ENCODE results near the gene PPARG.

PPARG gene

DNA sequence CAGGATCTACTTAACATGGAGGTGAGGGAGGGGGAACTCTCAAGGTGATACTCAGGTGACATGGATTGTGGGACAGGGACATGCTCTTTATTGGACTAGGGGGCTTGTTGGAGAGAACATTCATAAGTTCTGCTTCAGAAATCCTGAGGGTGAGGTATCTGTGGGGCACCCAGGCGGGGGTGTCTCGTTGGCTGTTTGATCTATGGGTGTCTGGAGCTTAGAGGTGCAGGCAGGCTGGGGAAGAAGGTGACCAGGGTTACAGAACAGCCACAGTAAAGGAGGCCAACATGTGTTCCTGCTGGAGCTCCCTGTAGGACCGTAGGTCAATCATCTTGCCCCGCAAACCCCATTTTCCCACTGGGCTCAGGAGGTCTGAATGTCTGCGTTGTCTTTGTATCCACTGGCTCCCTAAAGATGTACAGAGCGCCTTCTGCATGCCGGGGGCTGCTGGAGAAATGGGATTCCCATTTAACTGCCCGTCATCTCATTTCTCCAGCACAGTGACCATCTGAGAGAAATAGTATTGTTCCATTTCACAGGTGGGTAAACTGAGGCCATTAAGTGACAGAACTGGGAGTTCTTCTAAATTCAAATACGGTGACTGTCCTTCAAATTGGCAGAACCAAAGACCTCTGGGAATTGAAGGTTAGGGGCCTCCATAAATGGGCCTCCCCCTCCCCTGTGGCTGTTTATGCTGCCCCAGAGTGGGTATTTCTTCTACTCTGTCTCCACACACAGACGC, 155.1 kb downstream of the PPARG start:
- Histone ChIP-seq H3K27me3 (ENCODE audit: insufficient read depth, low read length) (no peaks in the 10 kb centered on the region), H3K79me2 (ENCODE audit: insufficient read depth, low read length) (no peaks in the 10 kb centered on the region), H3K4me2 (ENCODE audit: low read length) (no peak overlapping the region), H3K36me3 (ENCODE audit: insufficient read depth, low read length) (no peaks in the 10 kb centered on the region), H3K9me3 (ENCODE audit: low read length) (no peaks in the 10 kb centered on the region), H3K9me2 (ENCODE audit: low read depth, low read length) (no peaks in the 10 kb centered on the region), H2AFZ (ENCODE audit: low read length) (no peak overlapping the region), H4K20me1 (ENCODE audit: insufficient read depth, low read length) (no peaks in the 10 kb centered on the region), H3K9ac (ENCODE audit: low read length) (no peak overlapping the region), H3K27ac (ENCODE audit: low read depth, low read length, poor library complexity, severe bottlenecking) (no peak overlapping the region), H3F3A (ENCODE audit: insufficient read depth, low read length) (no peaks in the 10 kb centered on the region), H3K4me1 (ENCODE audit: insufficient read depth, low read length, severe bottlenecking) (no peaks in the 10 kb centered on the region), H3K4me3 (ENCODE audit: low read depth, low read length, poor library complexity, severe bottlenecking) (no peak overlapping the region)
- no peak for TF ChIP-seq EZH2 (IDR thresholded peaks at IDR 0.05; ENCODE audit: borderline replicate concordance, low read length)
- TF ChIP-seq, protein P1, sequence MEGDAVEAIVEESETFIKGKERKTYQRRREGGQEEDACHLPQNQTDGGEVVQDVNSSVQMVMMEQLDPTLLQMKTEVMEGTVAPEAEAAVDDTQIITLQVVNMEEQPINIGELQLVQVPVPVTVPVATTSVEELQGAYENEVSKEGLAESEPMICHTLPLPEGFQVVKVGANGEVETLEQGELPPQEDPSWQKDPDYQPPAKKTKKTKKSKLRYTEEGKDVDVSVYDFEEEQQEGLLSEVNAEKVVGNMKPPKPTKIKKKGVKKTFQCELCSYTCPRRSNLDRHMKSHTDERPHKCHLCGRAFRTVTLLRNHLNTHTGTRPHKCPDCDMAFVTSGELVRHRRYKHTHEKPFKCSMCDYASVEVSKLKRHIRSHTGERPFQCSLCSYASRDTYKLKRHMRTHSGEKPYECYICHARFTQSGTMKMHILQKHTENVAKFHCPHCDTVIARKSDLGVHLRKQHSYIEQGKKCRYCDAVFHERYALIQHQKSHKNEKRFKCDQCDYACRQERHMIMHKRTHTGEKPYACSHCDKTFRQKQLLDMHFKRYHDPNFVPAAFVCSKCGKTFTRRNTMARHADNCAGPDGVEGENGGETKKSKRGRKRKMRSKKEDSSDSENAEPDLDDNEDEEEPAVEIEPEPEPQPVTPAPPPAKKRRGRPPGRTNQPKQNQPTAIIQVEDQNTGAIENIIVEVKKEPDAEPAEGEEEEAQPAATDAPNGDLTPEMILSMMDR (IDR thresholded peaks at IDR 0.05; ENCODE audit: low read length), result no peak

DNA sequence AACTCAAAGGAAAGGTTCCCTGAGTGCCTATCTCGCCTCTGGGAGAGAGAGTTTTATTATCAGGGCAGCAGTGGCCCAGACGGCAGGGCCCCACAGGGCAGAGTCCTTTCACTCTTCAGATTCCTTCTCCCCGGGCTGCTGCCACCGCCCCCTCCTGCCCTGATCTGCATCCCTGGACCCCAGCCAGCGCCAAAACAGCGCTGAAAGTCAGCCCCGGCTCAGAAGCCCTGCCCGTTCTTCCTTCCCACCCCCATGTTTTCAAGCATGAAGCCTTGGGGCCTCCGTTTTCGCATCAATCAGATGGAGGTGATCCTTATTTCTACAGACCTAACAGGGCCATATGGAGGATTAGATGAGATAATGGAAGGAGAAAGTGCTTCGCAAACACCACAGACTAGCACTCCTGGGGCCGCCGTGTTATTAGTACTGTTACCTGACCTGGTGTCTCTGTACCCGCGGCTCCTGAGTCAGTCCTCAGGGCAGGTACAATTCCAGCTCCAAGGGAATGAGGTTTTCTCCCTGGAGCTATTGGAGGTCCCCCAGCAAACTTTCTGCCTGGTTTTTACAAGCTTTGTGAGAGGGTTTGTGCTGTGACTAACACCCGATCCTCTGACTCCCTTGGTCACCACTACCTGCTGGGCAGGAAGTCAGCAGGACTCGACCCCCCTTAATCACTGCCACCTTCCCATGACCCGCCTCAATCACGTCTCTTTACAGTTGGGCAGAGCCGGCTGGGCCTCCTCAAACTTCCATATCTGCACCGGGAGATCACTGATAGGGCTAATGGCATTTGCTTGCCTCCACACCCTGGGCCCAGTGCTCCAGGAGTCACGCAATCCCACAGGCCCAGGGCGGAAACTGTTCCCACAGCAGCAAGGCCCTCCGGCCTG, 156.0 kb downstream of the PPARG start:
- H3F3A ChIP-seq (ENCODE audit: insufficient read depth, low read length), result no peaks in the 10 kb centered on the region
- no peaks in the 10 kb centered on the region for H3K79me2 ChIP-seq (ENCODE audit: insufficient read depth, low read length)
- no peaks in the 10 kb centered on the region for H3K9me2 ChIP-seq (ENCODE audit: low read depth, low read length)
- no peak overlapping the region for H3K9ac ChIP-seq (ENCODE audit: low read length)
- H3K27me3 ChIP-seq (ENCODE audit: insufficient read depth, low read length), result no peaks in the 10 kb centered on the region
- no peaks in the 10 kb centered on the region for H3K9me3 ChIP-seq (ENCODE audit: low read length)
- no peak overlapping the region for H3K4me3 ChIP-seq (ENCODE audit: low read depth, low read length, poor library complexity, severe bottlenecking)
- no peak overlapping the region for H3K4me2 ChIP-seq (ENCODE audit: low read length)
- H4K20me1 ChIP-seq (ENCODE audit: insufficient read depth, low read length), result no peaks in the 10 kb centered on the region
- no peak overlapping the region for H2AFZ ChIP-seq (ENCODE audit: low read length)
- H3K4me1 ChIP-seq (ENCODE audit: insufficient read depth, low read length, severe bottlenecking), result no peaks in the 10 kb centered on the region
- TF ChIP-seq EZH2 (IDR thresholded peaks at IDR 0.05; ENCODE audit: borderline replicate concordance, low read length), result no peak
- TF ChIP-seq, protein P1 (IDR thresholded peaks at IDR 0.05; ENCODE audit: low read length), result no peak
- no peak overlapping the region for H3K27ac ChIP-seq (ENCODE audit: low read depth, low read length, poor library complexity, severe bottlenecking)
- H3K36me3 ChIP-seq (ENCODE audit: insufficient read depth, low read length), result no peaks in the 10 kb centered on the region

DNA sequence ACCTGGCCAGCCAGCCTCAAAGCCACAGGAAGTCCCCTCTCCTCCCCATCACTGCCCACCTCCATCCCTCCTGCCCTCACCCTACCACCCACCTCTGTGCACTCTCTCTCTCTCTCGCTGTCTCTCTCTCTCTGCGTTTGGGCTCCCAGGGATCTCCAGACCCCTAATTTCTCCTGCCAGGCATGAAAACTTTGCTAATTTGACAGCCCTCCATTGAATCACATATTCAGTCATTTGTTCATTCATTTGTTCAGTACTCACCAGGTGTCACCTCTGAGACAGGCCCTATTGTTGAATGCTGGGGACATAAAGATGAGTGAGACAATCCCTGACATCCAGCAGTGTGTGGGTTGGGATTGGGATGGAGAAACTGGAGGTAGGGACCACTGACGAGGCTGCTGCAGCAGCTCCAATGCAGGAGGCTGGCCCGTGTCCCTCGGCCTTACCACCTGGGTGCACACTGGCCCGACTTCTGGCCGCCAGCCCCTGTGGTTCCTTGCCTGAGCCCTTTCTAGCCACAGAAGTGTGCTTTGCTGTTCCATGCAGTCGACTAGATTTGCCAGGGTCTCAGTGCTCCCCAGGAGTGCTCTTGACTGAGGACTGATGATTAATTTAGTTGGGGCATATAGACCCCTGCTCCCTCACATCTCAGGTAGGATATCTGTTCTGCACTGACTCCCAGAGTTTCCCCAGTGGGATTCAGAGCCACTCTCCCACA, 156.8 kb downstream of the PPARG start:
- H3F3A ChIP-seq (ENCODE audit: insufficient read depth, low read length), result no peaks in the 10 kb centered on the region
- H3K9me2 ChIP-seq (ENCODE audit: low read depth, low read length), result no peaks in the 10 kb centered on the region
- H3K27ac ChIP-seq (ENCODE audit: low read depth, low read length, poor library complexity, severe bottlenecking), result no peak overlapping the region
- no peaks in the 10 kb centered on the region for H3K79me2 ChIP-seq (ENCODE audit: insufficient read depth, low read length)
- no peak overlapping the region for H3K9ac ChIP-seq (ENCODE audit: low read length)
- no peaks in the 10 kb centered on the region for H4K20me1 ChIP-seq (ENCODE audit: insufficient read depth, low read length)
- no peak overlapping the region for H3K4me2 ChIP-seq (ENCODE audit: low read length)
- TF ChIP-seq, protein P1 (IDR thresholded peaks at IDR 0.05; ENCODE audit: low read length), result no peak
- TF ChIP-seq EZH2 (IDR thresholded peaks at IDR 0.05; ENCODE audit: borderline replicate concordance, low read length), result no peak
- H3K27me3 ChIP-seq (ENCODE audit: insufficient read depth, low read length), result no peaks in the 10 kb centered on the region
- no peaks in the 10 kb centered on the region for H3K4me1 ChIP-seq (ENCODE audit: insufficient read depth, low read length, severe bottlenecking)
- no peak overlapping the region for H2AFZ ChIP-seq (ENCODE audit: low read length)
- H3K36me3 ChIP-seq (ENCODE audit: insufficient read depth, low read length), result no peaks in the 10 kb centered on the region
- no peak overlapping the region for H3K4me3 ChIP-seq (ENCODE audit: low read depth, low read length, poor library complexity, severe bottlenecking)
- no peaks in the 10 kb centered on the region for H3K9me3 ChIP-seq (ENCODE audit: low read length)
